GM18868 (cell line): ENCODE results near the gene OLFM4.

Experiments used
- ATAC-seq: cut with Tn5 transposase; IDR thresholded peaks from one replicate; pipeline ENCODE4 v1.9.1; 2021; ENCODE audit warnings: mild to moderate bottlenecking, moderate library complexity; ENCODE audit not compliant: unreplicated experiment

Gene OLFM4, protein sequence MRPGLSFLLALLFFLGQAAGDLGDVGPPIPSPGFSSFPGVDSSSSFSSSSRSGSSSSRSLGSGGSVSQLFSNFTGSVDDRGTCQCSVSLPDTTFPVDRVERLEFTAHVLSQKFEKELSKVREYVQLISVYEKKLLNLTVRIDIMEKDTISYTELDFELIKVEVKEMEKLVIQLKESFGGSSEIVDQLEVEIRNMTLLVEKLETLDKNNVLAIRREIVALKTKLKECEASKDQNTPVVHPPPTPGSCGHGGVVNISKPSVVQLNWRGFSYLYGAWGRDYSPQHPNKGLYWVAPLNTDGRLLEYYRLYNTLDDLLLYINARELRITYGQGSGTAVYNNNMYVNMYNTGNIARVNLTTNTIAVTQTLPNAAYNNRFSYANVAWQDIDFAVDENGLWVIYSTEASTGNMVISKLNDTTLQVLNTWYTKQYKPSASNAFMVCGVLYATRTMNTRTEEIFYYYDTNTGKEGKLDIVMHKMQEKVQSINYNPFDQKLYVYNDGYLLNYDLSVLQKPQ

GRCh38 chr13:53028637-53029203 is at the start of gene OLFM4:
OLFM4 (plus strand) TSS chr13:53028813; CDS start chr13:53028837, 24 bp downstream.
- no peak for ATAC-seq

GRCh38 chr13:52978989-52979388 is 49.6 kb upstream of the OLFM4 start:
- ATAC-seq: no peak

GRCh38 chr13:52980695-52981094 is 47.9 kb upstream of the OLFM4 start:
- no peak for ATAC-seq

GRCh38 chr13:52983836-52984235 is 44.8 kb upstream of the OLFM4 start:
- ATAC-seq: no peak

DNA sequence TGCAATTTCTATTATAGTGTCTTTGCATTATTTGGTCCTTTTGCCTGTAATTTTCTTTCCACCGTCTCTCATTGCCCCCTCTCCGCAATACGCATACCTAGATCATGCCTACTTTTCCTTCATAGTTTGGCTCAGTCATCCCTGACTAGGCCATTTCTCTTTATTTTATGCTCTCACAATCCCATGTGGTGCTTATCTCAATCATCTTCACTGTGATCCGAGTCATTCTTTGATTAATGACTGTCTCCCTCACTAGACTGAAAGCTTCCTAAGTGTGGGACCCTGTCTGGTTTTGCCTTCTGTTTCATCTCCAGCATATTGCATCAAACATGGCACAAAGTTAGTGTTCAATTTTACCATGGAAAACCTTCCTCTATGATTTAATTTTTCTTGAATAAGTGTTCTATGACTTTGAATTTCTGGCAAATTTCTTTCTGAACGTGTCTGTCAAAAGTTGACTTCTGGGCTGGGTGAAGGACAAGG is 43.7 kb upstream of the OLFM4 start:
- no peak for ATAC-seq

GRCh38 chr13:52991344-52992020 is 37.1 kb upstream of the OLFM4 start:
- no peak for ATAC-seq

DNA sequence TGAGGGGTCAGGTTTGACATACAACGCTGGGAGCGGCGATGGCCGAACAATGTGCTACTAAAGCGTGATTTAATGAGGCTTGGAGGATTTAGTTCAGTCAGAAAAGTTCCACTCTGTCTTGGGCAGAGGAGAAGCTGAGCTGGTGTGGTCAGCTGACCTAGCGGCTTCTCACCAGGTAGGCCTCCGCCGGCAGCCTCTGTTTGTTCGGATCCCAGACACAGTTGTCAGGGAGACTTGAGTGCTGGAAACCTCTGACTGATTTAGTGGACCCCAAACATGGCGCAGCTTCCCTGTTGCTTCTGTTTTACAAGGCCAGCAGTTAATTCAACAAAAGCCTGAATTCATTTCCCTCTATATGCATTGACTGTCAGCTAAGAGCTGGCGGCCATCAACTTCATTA is 36.5 kb upstream of the OLFM4 start:
- ATAC-seq: no peak

GRCh38 chr13:52994051-52994450 is 34.6 kb upstream of the OLFM4 start:
- no peak for ATAC-seq

- no peak for ATAC-seq
Measured at GRCh38 chr13:52994865-52995264, 33.7 kb upstream of the OLFM4 start.

GRCh38 chr13:52995946-52996345 is 32.7 kb upstream of the OLFM4 start:
- ATAC-seq: no peak

- ATAC-seq: no peak
Measured at GRCh38 chr13:52997951-52998876, 30.4 kb upstream of the OLFM4 start.

DNA sequence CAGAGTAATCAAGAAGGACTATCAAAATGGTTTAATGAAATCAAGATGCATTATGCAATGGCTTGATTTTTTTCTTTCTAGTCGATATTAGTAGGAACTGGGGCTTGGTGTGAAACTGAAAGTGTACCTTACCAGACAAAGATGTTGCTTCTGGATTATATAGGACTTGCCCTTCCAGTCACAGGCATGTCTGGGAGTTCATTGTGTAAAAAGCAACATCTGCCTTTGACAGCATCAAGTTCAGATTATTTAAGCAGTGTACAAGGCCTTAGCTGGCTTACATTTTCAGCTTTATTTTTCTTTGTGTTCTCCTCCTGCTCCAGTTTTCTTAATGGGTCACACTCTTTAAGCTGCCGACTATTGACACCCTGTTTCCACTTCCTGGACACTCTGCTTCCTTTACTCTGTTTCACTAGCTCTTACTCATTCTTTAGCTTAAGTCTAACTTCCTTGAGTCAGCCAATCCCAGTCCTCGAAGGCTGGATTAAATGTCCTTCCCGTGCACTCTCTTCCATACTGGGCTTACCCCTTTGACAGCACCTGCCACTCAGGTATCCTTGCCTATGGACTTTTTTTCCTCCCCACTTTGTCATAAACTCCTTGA is 29.4 kb upstream of the OLFM4 start:
- no peak for ATAC-seq

DNA sequence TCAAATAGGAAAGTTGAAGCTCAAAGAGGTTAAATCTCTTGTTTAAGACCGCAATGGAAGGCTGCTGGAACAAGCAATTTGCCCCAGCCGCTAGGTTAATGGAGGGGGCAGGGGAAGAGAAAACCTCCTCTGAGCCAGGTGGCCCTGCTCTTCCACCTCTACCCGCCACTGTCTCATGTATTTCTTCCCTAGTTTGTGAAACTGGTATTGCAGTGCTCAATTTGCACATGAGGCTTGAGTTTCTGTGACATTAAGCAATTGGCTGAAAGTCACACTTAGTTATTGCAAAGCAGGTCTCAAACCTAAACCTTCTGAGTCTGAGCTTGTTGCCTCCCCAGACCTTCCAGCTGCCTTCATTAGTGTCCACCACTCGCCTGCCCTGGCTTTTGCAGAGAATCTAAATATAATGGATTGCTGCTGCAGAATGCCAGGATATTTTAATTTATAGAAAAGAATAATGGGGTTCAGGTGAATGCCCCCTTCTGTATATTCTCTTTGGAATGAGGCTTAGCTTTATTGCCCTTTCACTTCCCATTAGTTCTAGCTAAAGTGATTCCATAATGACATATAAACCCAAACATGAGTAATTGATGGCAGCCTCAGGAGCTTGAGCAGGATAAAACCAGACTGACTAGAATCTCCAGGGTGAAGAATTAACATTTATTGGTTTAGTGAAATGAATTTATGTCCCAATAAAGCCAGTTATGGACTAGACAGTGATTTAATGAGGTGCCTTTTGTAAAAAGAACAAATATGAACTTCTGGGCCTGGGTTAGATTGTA is 27.0 kb upstream of the OLFM4 start:
- no peak for ATAC-seq

- ATAC-seq: no peak
Measured at GRCh38 chr13:53004573-53004972, 24.0 kb upstream of the OLFM4 start.

DNA sequence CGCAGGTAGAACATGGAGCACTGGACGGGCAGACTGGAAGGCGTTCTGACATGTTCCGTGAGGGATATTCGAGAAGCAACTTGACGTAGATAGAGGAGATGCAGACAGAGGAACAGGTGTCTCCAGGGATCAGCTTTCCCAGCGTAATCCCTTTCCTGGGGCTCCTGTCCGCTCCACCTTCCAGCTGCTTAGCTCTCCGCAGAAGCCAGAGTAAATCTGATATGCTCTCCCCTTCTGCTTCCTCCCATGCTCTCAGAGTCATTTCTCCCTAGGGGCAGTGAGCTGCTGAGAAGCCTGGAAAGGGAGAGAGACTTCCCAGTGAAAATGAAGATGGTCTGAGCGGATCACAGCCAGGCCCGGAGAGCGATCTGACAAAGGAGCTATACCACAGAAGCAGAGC is 23.0 kb upstream of the OLFM4 start:
- ATAC-seq: no peak

- ATAC-seq: no peak
Measured at GRCh38 chr13:53007872-53008271, 20.7 kb upstream of the OLFM4 start.

GRCh38 chr13:53010374-53011105 is 18.1 kb upstream of the OLFM4 start:
- ATAC-seq: no peak

GRCh38 chr13:53012707-53013106 is 15.9 kb upstream of the OLFM4 start:
- peak; percentile 85 for ATAC-seq

DNA sequence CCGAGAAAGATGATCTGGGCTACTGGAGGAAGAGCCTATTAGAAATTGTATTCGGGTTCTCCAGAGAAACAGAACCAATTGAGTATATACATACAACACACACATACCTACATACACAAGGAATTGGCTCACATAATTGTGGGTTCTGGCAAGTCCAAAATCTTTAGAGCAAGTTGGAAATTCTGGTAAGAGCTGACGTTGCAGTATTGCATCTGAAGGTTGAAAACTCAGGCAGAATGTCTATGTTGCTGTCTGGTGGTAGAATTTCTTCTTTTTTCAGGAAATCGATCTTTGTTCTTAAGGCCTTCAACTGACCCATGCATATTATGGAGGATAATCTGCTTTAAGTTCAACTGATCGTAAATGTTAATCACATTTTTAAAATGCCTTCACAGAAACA is 15.5 kb upstream of the OLFM4 start:
- ATAC-seq: no peak
